ENCODE data around the gene KMT2D.

The KMT2D gene

GRCh38 chr12:49050507-49051372 lies 9.9 kb downstream of the KMT2D start:
- no peak for FAIRE-seq
- TF ChIP-seq POLR2AphosphoS5 (IDR thresholded peaks at IDR 0.05; ENCODE audit: low read depth, low read length) (no peak), TAF1 (IDR thresholded peaks at IDR 0.05; ENCODE audit: borderline replicate concordance, low read depth, low read length) (no peak), POLR2A (IDR thresholded peaks at IDR 0.05; ENCODE audit: low read depth, low read length) (no peak)
- peak; percentile 22 for DNase-seq (ENCODE audit: insufficient read length)

GRCh38 chr12:49049566-49050224 lies 10.9 kb downstream of the KMT2D start:
- TF ChIP-seq POLR2A (IDR thresholded peaks at IDR 0.05; ENCODE audit: low read depth, low read length), result no peak
- TF ChIP-seq TAF1 (IDR thresholded peaks at IDR 0.05; ENCODE audit: borderline replicate concordance, low read depth, low read length), result no peak
- TF ChIP-seq POLR2AphosphoS5 (IDR thresholded peaks at IDR 0.05; ENCODE audit: low read depth, low read length), result no peak
- FAIRE-seq (no peak), DNase-seq (ENCODE audit: insufficient read length) (peak; percentile 22)

GRCh38 chr12:49048953-49049352 lies 11.6 kb downstream of the KMT2D start:
- no peak for FAIRE-seq
- no peak for TF ChIP-seq TAF1 (IDR thresholded peaks at IDR 0.05; ENCODE audit: borderline replicate concordance, low read depth, low read length)
- TF ChIP-seq POLR2AphosphoS5 (IDR thresholded peaks at IDR 0.05; ENCODE audit: low read depth, low read length), result no peak
- no peak for TF ChIP-seq POLR2A (IDR thresholded peaks at IDR 0.05; ENCODE audit: low read depth, low read length)
- no peak for DNase-seq (ENCODE audit: insufficient read length)

- TF ChIP-seq TAF1 (IDR thresholded peaks at IDR 0.05; ENCODE audit: borderline replicate concordance, low read depth, low read length) (no peak), POLR2A (IDR thresholded peaks at IDR 0.05; ENCODE audit: low read depth, low read length) (no peak), POLR2AphosphoS5 (IDR thresholded peaks at IDR 0.05; ENCODE audit: low read depth, low read length) (no peak)
- FAIRE-seq, result no peak
Observed at GRCh38 chr12:49046129-49046895, 14.3 kb downstream of the KMT2D start.

GRCh38 chr12:49044660-49045059 lies 15.9 kb downstream of the KMT2D start:
- TF ChIP-seq POLR2AphosphoS5 (IDR thresholded peaks at IDR 0.05; ENCODE audit: low read depth, low read length) (no peak), TAF1 (IDR thresholded peaks at IDR 0.05; ENCODE audit: borderline replicate concordance, low read depth, low read length) (no peak), POLR2A (IDR thresholded peaks at IDR 0.05; ENCODE audit: low read depth, low read length) (no peak)
- no peak for FAIRE-seq
- no peak for DNase-seq (ENCODE audit: insufficient read length)

More at GRCh38 chr12:49046129-49046895, 14.3 kb downstream of the KMT2D start:
- DNase-seq (ENCODE audit: insufficient read length), result no peak

GRCh38 chr12:49043856-49044258 lies 16.7 kb downstream of the KMT2D start:
- no peak for TF ChIP-seq POLR2A (IDR thresholded peaks at IDR 0.05; ENCODE audit: low read depth, low read length)
- TF ChIP-seq POLR2AphosphoS5 (IDR thresholded peaks at IDR 0.05; ENCODE audit: low read depth, low read length), result no peak
- TF ChIP-seq TAF1 (IDR thresholded peaks at IDR 0.05; ENCODE audit: borderline replicate concordance, low read depth, low read length), result no peak
- DNase-seq (ENCODE audit: insufficient read length) (peak; percentile 70), FAIRE-seq (peak; percentile 70)

- FAIRE-seq (no peak), DNase-seq (ENCODE audit: insufficient read length) (no peak)
- TF ChIP-seq TAF1 (IDR thresholded peaks at IDR 0.05; ENCODE audit: borderline replicate concordance, low read depth, low read length), result no peak
- no peak for TF ChIP-seq POLR2A (IDR thresholded peaks at IDR 0.05; ENCODE audit: low read depth, low read length)
- no peak for TF ChIP-seq POLR2AphosphoS5 (IDR thresholded peaks at IDR 0.05; ENCODE audit: low read depth, low read length)
Observed at GRCh38 chr12:49043241-49043640, 17.4 kb downstream of the KMT2D start.

GRCh38 chr12:49041881-49042484 lies 18.6 kb downstream of the KMT2D start:
- FAIRE-seq (no peak), DNase-seq (ENCODE audit: insufficient read length) (no peak)
- TF ChIP-seq POLR2AphosphoS5 (IDR thresholded peaks at IDR 0.05; ENCODE audit: low read depth, low read length) (no peak), TAF1 (IDR thresholded peaks at IDR 0.05; ENCODE audit: borderline replicate concordance, low read depth, low read length) (no peak), POLR2A (IDR thresholded peaks at IDR 0.05; ENCODE audit: low read depth, low read length) (no peak)

GRCh38 chr12:49041036-49041880 lies 19.3 kb downstream of the KMT2D start:
- TF ChIP-seq POLR2AphosphoS5 (IDR thresholded peaks at IDR 0.05; ENCODE audit: low read depth, low read length), result no peak
- TF ChIP-seq TAF1 (IDR thresholded peaks at IDR 0.05; ENCODE audit: borderline replicate concordance, low read depth, low read length), result no peak
- TF ChIP-seq POLR2A (IDR thresholded peaks at IDR 0.05; ENCODE audit: low read depth, low read length), result no peak
- DNase-seq (ENCODE audit: insufficient read length) (no peak), FAIRE-seq (no peak)

- DNase-seq (ENCODE audit: insufficient read length), result no peak
- no peak for FAIRE-seq
- no peak for TF ChIP-seq POLR2A (IDR thresholded peaks at IDR 0.05; ENCODE audit: low read depth, low read length)
- no peak for TF ChIP-seq POLR2AphosphoS5 (IDR thresholded peaks at IDR 0.05; ENCODE audit: low read depth, low read length)
- no peak for TF ChIP-seq TAF1 (IDR thresholded peaks at IDR 0.05; ENCODE audit: borderline replicate concordance, low read depth, low read length)
Observed at GRCh38 chr12:49040364-49040855, 20.2 kb downstream of the KMT2D start.

Measured in GM12892 (cell line).